HCT116 (cell line): Measurements from ENCODE around the gene HOXB3. TPM values are rescaled to one million over a fixed set of nuclear protein-coding genes. Genes with fewer than 3 reads are reported as not detected.

ENCODE experiments used
- ATAC-seq: fragments of 200-7000 bp; cut with Tn5 transposase; 2 replicates; pipeline ENCODE4 v1.9.1; 2020; ENCODE audit warnings: mild to moderate bottlenecking, moderate library complexity
- BruUV-seq: library from RNA; stranded (reverse); fragments of 400-500 nt; replicated peaks from 2 replicates; lab custom pipeline; 2021; lab: Mats Ljungman, UMichigan
- CTCF ChIA-PET: fragments of 300-600 bp; sonication (Branson Sonifier 250); formaldehyde crosslinking; loops from one replicate; lab custom pipeline; 2021; ENCODE audit warnings: antibody characterized with exemption; lab: Charles Lee
- POLR2A ChIA-PET: fragments of 300-600, 350-600 bp; sonication (Branson Sonifier 250); formaldehyde crosslinking; loops from one replicate; lab custom pipeline; 2021; ENCODE audit warnings: antibody characterized with exemption; lab: Charles Lee
- RAD21 ChIA-PET, 2 experiments: fragments of 300-600 bp; sonication (Branson Sonifier 250); formaldehyde crosslinking; loops; one replicate each; lab custom pipeline; 2023; ENCODE audit warnings: low total read pairs in 2 of 2; ENCODE audit not compliant: uncharacterized antibody in 2 of 2, unreplicated experiment in 2 of 2, low non-redundant PET in 1 of 2; lab: Charles Lee
- DNase-seq: peaks from one replicate; pipeline ENCODE4 v3.0.0-alpha.2; 2010; ENCODE audit warnings: low read depth, low spot score
- H2AFZ ChIP-seq: fragments of 200-600 bp; shearing (Covaris generic), sonication (generic); 2 replicates; pipeline ENCODE4 v1.6.1; 2017; ENCODE audit warnings: low read depth, mixed run types, mixed read lengths, antibody characterized with exemption, low read length; ENCODE audit not compliant: poor library complexity, severe bottlenecking
- H3K27ac ChIP-seq: 2 replicates; pipeline ENCODE4 v1.5.1; 2012; ENCODE audit warnings: low read depth, low read length
- H3K27me3 ChIP-seq: fragments of 200-600 bp; sonication (generic); 2 replicates; pipeline ENCODE4 v1.6.1; 2016; ENCODE audit warnings: mixed run types, low read length, mixed read lengths; ENCODE audit not compliant: insufficient read depth
- H3K36me3 ChIP-seq, 2 experiments: fragments of 200-500 bp in 1 of 2; fragments of 200-600 bp in 1 of 2; sonication (Bioruptor generic) in 1 of 2; sonication (generic) in 1 of 2; 2 replicates each; pipeline versions ENCODE4 v1.5.1 to v1.6.1; 2014 to 2016; ENCODE audit warnings: low read length in 2 of 2, inconsistent platforms in 1 of 2, mixed read lengths in 1 of 2, mixed run types in 1 of 2; ENCODE audit not compliant: insufficient read depth in 2 of 2, control insufficient read depth in 1 of 2
- H3K4me1 ChIP-seq, 2 experiments: fragments of 200-600 bp in 1 of 2; sonication (generic) in 1 of 2; 2 replicates each; pipeline versions ENCODE4 v1.5.1 to v1.6.1; 2012 to 2017; ENCODE audit warnings: low read length in 2 of 2, inconsistent platforms in 1 of 2, mild to moderate bottlenecking in 1 of 2, mixed read lengths in 1 of 2, mixed run types in 1 of 2, moderate library complexity in 1 of 2; ENCODE audit not compliant: insufficient read depth in 2 of 2, control insufficient read depth in 1 of 2
- H3K4me2 ChIP-seq: fragments of 200-600 bp; sonication (generic); 2 replicates; pipeline ENCODE4 v1.6.1; 2017; ENCODE audit warnings: mixed run types, low read length, mixed read lengths
- H3K4me3 ChIP-seq, 2 experiments: fragments of 200-600 bp in 1 of 2; sonication (generic) in 1 of 2; replicated peaks in 1 of 2; 2 replicates each; pipeline ENCODE4 v1.5.1; 2011 to 2016; ENCODE audit warnings: low read length in 2 of 2, control low read depth in 1 of 2, low read depth in 1 of 2, mild to moderate bottlenecking in 1 of 2, mixed read lengths in 1 of 2, mixed run types in 1 of 2
- H3K79me2 ChIP-seq: fragments of 200-600 bp; sonication (generic); 2 replicates; pipeline ENCODE4 v1.6.1; 2017; ENCODE audit warnings: mild to moderate bottlenecking, mixed run types, low read length, moderate library complexity, mixed read lengths; ENCODE audit not compliant: insufficient read depth
- H3K9ac ChIP-seq: fragments of 200-600 bp; sonication (generic); 2 replicates; pipeline ENCODE4 v1.6.1; 2016; ENCODE audit warnings: low read length, mixed read lengths
- H3K9me2 ChIP-seq: fragments of 200-600 bp; sonication (generic), shearing (Covaris generic); 2 replicates; pipeline ENCODE4 v1.6.1; 2017; ENCODE audit warnings: mixed run types, mild to moderate bottlenecking, moderate library complexity; ENCODE audit not compliant: insufficient read depth
- H3K9me3 ChIP-seq, 2 experiments: fragments of 200-500 bp in 1 of 2; fragments of 200-600 bp in 1 of 2; sonication (Bioruptor generic) in 1 of 2; sonication (generic) in 1 of 2; 2 replicates each; pipeline ENCODE4 v1.6.1; 2014 to 2017; ENCODE audit warnings: low read length in 2 of 2, mixed read lengths in 2 of 2, inconsistent platforms in 1 of 2, low read depth in 1 of 2, mild to moderate bottlenecking in 1 of 2, mixed run types in 1 of 2, moderate library complexity in 1 of 2; ENCODE audit not compliant: control insufficient read depth in 1 of 2, insufficient read depth in 1 of 2
- H4K20me1 ChIP-seq: fragments of 200-600 bp; sonication (generic), shearing (Covaris generic); 2 replicates; pipeline ENCODE4 v1.6.1; 2017; ENCODE audit warnings: mixed run types, mild to moderate bottlenecking, moderate library complexity; ENCODE audit not compliant: insufficient read depth
- ELF1 ChIP-seq: IDR thresholded peaks from 2 replicates; pipeline ENCODE4 v1.6.1; 2012; ENCODE audit warnings: low read depth, borderline replicate concordance
- JUND ChIP-seq: IDR thresholded peaks from 2 replicates; pipeline ENCODE4 v1.6.1; 2012
- SIN3A ChIP-seq: IDR thresholded peaks from 2 replicates; pipeline ENCODE4 v1.6.1; 2012; ENCODE audit warnings: low read depth
- TCF7L2 ChIP-seq: IDR thresholded peaks from 2 replicates; pipeline ENCODE4 v1.7.0; 2011; ENCODE audit warnings: borderline replicate concordance, inconsistent platforms; ENCODE audit not compliant: insufficient read depth, insufficient read length; ENCODE audit errors: extremely low read depth
- YY1 ChIP-seq: IDR thresholded peaks from 2 replicates; pipeline ENCODE4 v1.6.1; 2011; ENCODE audit warnings: low read length, low read depth, moderate library complexity, mild to moderate bottlenecking; ENCODE audit not compliant: insufficient replicate concordance; ENCODE audit errors: extremely low read depth
- intact Hi-C: fragments of 100-400 bp; cut with micrococcal nuclease; formaldehyde crosslinking; loops from 2 replicates; pipeline ENCODE4 v1.10.0; 2022
- total RNA-seq: library from RNA; stranded (reverse); gene quantifications from one replicate; pipeline ENCODE4 v1.2.1, GENCODE V29; 2021; ENCODE audit not compliant: unreplicated experiment
- TF ChIP-seq, protein P1 (sequence below): IDR thresholded peaks from 2 replicates; pipeline ENCODE4 v1.6.1; 2012; ENCODE audit warnings: low read depth
- TF ChIP-seq, protein P2 (sequence below): IDR thresholded peaks from 2 replicates; pipeline ENCODE4 v1.6.1; 2012
- TF ChIP-seq, protein P3 (sequence below), 3 experiments: fragments of 200-600 bp in 1 of 3; sonication (generic) in 1 of 3; IDR thresholded peaks in 2 of 3; conservative IDR thresholded peaks in 1 of 3; 2 replicates each; pipeline ENCODE4 v1.5.1; 2012 to 2017; ENCODE audit warnings: low read depth in 2 of 3, low read length in 2 of 3, antibody characterized with exemption in 1 of 3, borderline replicate concordance in 1 of 3, control low read depth in 1 of 3, mild to moderate bottlenecking in 1 of 3, mixed read lengths in 1 of 3, mixed run types in 1 of 3, moderate library complexity in 1 of 3; ENCODE audit not compliant: insufficient read depth in 1 of 3

Gene HOXB3
- total RNA-seq, 1 experiment from 2014 or later, result 19.8 TPM

DNA sequence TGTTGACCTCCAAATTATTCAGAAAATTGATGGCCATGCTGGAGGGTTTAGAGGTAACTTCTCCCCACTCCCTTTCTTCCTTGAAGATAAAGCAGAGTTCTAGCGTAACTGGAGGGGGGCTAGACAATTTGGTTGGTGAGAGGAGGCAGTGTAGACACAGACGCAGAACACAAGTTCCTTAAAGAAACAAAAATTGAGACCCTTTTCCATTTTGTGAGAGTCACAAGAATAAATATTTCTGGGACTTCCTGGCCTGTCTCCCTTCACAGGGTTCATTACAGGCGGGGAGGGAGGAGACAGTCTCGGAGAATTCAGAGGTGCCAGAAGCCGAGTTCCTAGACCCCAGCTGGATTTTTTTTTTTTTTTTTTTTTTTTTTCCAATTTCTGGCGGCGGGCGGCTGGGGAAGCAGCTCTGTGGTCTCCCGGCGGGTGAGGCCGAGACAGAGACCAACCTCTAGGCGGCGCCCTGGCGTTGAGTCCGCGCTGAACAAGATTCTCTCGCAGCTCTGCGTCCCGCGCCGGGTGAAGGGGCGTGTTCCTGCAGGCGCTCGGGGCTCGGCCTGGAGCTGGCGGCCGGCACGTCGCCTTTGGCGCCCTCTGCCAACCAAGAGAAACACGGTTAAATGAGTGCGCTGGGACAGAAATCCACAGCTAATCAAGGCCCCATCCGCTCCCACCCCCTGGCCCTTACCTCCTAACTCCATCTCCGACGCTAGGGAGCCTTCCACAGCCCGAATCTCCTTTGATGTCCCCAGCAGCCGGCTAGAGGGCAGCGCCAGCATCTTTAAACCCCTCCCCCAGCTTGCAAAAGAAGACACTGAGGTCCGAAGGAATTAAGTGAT is 46.4 kb upstream of the HOXB3 start:
- H3K4me2 ChIP-seq, result no peak overlapping the region
- ATAC-seq (peak; percentile 62), DNase-seq (no peak)
- H2AFZ ChIP-seq, result no peak overlapping the region
- BruUV-seq, result no TSS peak
- TF ChIP-seq YY1, result no peak
- TF ChIP-seq ELF1, result no peak
- TF ChIP-seq, protein P1, sequence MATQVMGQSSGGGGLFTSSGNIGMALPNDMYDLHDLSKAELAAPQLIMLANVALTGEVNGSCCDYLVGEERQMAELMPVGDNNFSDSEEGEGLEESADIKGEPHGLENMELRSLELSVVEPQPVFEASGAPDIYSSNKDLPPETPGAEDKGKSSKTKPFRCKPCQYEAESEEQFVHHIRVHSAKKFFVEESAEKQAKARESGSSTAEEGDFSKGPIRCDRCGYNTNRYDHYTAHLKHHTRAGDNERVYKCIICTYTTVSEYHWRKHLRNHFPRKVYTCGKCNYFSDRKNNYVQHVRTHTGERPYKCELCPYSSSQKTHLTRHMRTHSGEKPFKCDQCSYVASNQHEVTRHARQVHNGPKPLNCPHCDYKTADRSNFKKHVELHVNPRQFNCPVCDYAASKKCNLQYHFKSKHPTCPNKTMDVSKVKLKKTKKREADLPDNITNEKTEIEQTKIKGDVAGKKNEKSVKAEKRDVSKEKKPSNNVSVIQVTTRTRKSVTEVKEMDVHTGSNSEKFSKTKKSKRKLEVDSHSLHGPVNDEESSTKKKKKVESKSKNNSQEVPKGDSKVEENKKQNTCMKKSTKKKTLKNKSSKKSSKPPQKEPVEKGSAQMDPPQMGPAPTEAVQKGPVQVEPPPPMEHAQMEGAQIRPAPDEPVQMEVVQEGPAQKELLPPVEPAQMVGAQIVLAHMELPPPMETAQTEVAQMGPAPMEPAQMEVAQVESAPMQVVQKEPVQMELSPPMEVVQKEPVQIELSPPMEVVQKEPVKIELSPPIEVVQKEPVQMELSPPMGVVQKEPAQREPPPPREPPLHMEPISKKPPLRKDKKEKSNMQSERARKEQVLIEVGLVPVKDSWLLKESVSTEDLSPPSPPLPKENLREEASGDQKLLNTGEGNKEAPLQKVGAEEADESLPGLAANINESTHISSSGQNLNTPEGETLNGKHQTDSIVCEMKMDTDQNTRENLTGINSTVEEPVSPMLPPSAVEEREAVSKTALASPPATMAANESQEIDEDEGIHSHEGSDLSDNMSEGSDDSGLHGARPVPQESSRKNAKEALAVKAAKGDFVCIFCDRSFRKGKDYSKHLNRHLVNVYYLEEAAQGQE, result no peak
- TF ChIP-seq SIN3A, result no peak
- TF ChIP-seq, protein P2, sequence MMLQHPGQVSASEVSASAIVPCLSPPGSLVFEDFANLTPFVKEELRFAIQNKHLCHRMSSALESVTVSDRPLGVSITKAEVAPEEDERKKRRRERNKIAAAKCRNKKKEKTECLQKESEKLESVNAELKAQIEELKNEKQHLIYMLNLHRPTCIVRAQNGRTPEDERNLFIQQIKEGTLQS, result no peak
- TF ChIP-seq, protein P3, sequence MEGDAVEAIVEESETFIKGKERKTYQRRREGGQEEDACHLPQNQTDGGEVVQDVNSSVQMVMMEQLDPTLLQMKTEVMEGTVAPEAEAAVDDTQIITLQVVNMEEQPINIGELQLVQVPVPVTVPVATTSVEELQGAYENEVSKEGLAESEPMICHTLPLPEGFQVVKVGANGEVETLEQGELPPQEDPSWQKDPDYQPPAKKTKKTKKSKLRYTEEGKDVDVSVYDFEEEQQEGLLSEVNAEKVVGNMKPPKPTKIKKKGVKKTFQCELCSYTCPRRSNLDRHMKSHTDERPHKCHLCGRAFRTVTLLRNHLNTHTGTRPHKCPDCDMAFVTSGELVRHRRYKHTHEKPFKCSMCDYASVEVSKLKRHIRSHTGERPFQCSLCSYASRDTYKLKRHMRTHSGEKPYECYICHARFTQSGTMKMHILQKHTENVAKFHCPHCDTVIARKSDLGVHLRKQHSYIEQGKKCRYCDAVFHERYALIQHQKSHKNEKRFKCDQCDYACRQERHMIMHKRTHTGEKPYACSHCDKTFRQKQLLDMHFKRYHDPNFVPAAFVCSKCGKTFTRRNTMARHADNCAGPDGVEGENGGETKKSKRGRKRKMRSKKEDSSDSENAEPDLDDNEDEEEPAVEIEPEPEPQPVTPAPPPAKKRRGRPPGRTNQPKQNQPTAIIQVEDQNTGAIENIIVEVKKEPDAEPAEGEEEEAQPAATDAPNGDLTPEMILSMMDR (IDR thresholded peaks at IDR 0.05 in 2 of 3, conservative IDR thresholded peaks at IDR 0.05 in 1 of 3; ENCODE audit: borderline replicate concordance in 1 of 3, insufficient read depth in 1 of 3, low read depth in 2 of 3, low read length in 2 of 3), result peak; percentile 8 to 60 (median 52); a peak in 4 of 6 replicates
- TF ChIP-seq TCF7L2, result peak; percentile 76
- TF ChIP-seq JUND, result no peak
- no peak overlapping the region for H3K27ac ChIP-seq
- H4K20me1 ChIP-seq, result no peaks in the 10 kb centered on the region
- peaks cover 14 to 26% of the 10 kb centered on the region in 2 experiments; a peak in 3 of 4 replicates for H3K36me3 ChIP-seq
- peaks cover 8 to 19% of the 10 kb centered on the region in 2 experiments; a peak in 3 of 4 replicates for H3K4me1 ChIP-seq
- ChIA-PET RAD21 (interaction anchor here (0.5 to 1.0 kb wide), 2 partner anchors 10 to 243 kb away, joined by 3 to 4 read pairs; partner anchors contain the start of gene HOXB9 (in 1 of the 2)), POLR2A (interaction anchor here (0.6 to 1.3 kb wide), 3 partner anchors 10 to 612 kb away, joined by 3 to 5 read pairs (median 5); partner anchors contain the start of gene HOXB9), CTCF (interaction anchor here (0.8 to 2.4 kb wide), 10 partner anchors 10 to 611 kb away, joined by 3 to 12 read pairs (median 4); partner anchors contain the start of genes ATP5MC1 and HOXB9)
- H3K27me3 ChIP-seq, result no peaks in the 10 kb centered on the region
- H3K9me2 ChIP-seq, result no peaks in the 10 kb centered on the region
- H3K4me3 ChIP-seq, result no peak overlapping the region
- H3K9ac ChIP-seq, result no peak overlapping the region
- intact Hi-C loops, result no loop called here
- no peaks in the 10 kb centered on the region for H3K9me3 ChIP-seq
- H3K79me2 ChIP-seq, result peaks cover 60% of the 10 kb centered on the region
